Neural cell (in vitro differentiated cells): ENCODE measurements around the gene TMEM121.
"Not testable (repeated sequence)": the region's sequence is repeated elsewhere in the genome, so short reads cannot be mapped to it uniquely, and the experiment has no call there.

Experiments used
- EP300 ChIP-seq: fragments of 450-650 bp; conservative IDR thresholded peaks from 2 replicates; pipeline ENCODE4 v1.6.1; 2014; ENCODE audit warnings: antibody characterized with exemption, mild to moderate bottlenecking, moderate library complexity; ENCODE audit not compliant: poor library complexity, severe bottlenecking
- EZH2 ChIP-seq: fragments of 200-600, 300-800 bp; shearing (Covaris generic), sonication (generic); IDR thresholded peaks from 2 replicates; pipeline ENCODE4 v1.6.1; 2014; ENCODE audit warnings: antibody characterized with exemption, low read length, borderline replicate concordance, mild to moderate bottlenecking; ENCODE audit not compliant: insufficient read depth, poor library complexity, severe bottlenecking
- POLR2AphosphoS5 ChIP-seq: IDR thresholded peaks from 2 replicates; pipeline ENCODE4 v1.6.1; 2012
- SMC3 ChIP-seq: fragments of 450-650 bp; conservative IDR thresholded peaks from 2 replicates; pipeline ENCODE4 v1.6.1; 2014; ENCODE audit warnings: antibody characterized with exemption, mild to moderate bottlenecking, moderate library complexity; ENCODE audit not compliant: poor library complexity
- TAF1 ChIP-seq: IDR thresholded peaks from 2 replicates; pipeline ENCODE4 v1.6.1; 2012; ENCODE audit warnings: low read depth
- TF ChIP-seq, protein P1 (sequence below): fragments of 450-650 bp; IDR thresholded peaks from 2 replicates; pipeline ENCODE4 v1.5.1; 2014; ENCODE audit warnings: antibody characterized with exemption, mild to moderate bottlenecking, moderate library complexity; ENCODE audit not compliant: poor library complexity, severe bottlenecking
- TF ChIP-seq, protein P2 (sequence below): IDR thresholded peaks from 2 replicates; pipeline ENCODE4 v1.6.1; 2012; ENCODE audit warnings: borderline replicate concordance

DNA sequence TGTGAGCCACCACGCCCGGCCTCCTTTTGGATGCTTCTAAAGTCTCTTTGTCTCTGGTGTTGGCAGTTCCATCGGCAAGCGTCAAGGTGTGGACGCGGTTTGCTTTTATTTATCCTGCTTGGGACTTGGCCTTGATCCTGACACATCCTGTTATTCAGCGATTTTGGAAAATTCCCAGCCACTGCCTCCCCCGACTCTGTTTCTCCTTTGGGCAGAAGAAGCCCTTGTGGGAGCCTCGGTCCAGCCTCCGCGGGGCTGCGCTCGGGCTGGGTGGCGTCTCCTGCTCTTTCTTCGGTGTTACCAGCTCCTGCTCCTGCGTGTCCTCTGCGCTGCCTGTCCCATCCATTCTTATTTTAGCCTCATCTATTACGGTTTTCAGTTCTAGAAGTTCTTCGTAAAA lies 31.3 kb downstream of the TMEM121 start:
- TF ChIP-seq EP300, EZH2, POLR2AphosphoS5, TAF1, SMC3: not testable (repeated sequence)
- TF ChIP-seq, protein P1, sequence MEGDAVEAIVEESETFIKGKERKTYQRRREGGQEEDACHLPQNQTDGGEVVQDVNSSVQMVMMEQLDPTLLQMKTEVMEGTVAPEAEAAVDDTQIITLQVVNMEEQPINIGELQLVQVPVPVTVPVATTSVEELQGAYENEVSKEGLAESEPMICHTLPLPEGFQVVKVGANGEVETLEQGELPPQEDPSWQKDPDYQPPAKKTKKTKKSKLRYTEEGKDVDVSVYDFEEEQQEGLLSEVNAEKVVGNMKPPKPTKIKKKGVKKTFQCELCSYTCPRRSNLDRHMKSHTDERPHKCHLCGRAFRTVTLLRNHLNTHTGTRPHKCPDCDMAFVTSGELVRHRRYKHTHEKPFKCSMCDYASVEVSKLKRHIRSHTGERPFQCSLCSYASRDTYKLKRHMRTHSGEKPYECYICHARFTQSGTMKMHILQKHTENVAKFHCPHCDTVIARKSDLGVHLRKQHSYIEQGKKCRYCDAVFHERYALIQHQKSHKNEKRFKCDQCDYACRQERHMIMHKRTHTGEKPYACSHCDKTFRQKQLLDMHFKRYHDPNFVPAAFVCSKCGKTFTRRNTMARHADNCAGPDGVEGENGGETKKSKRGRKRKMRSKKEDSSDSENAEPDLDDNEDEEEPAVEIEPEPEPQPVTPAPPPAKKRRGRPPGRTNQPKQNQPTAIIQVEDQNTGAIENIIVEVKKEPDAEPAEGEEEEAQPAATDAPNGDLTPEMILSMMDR = not testable (repeated sequence)
- TF ChIP-seq, protein P2, sequence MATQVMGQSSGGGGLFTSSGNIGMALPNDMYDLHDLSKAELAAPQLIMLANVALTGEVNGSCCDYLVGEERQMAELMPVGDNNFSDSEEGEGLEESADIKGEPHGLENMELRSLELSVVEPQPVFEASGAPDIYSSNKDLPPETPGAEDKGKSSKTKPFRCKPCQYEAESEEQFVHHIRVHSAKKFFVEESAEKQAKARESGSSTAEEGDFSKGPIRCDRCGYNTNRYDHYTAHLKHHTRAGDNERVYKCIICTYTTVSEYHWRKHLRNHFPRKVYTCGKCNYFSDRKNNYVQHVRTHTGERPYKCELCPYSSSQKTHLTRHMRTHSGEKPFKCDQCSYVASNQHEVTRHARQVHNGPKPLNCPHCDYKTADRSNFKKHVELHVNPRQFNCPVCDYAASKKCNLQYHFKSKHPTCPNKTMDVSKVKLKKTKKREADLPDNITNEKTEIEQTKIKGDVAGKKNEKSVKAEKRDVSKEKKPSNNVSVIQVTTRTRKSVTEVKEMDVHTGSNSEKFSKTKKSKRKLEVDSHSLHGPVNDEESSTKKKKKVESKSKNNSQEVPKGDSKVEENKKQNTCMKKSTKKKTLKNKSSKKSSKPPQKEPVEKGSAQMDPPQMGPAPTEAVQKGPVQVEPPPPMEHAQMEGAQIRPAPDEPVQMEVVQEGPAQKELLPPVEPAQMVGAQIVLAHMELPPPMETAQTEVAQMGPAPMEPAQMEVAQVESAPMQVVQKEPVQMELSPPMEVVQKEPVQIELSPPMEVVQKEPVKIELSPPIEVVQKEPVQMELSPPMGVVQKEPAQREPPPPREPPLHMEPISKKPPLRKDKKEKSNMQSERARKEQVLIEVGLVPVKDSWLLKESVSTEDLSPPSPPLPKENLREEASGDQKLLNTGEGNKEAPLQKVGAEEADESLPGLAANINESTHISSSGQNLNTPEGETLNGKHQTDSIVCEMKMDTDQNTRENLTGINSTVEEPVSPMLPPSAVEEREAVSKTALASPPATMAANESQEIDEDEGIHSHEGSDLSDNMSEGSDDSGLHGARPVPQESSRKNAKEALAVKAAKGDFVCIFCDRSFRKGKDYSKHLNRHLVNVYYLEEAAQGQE = not testable (repeated sequence)
